PC-9 (cell line): ENCODE results near the gene SLC2A4RG. TPM values are rescaled to one million over a fixed set of nuclear protein-coding genes. Genes with fewer than 3 reads are reported as not detected.

Experiments used
- BruUV-seq: library from RNA; stranded (reverse); fragments of 400-500 nt; replicated peaks from 2 replicates; lab custom pipeline; 2021; lab: Mats Ljungman, UMichigan
- CTCF ChIA-PET: fragments of 300-600 bp; sonication (Branson Sonifier 250); formaldehyde crosslinking; loops from one replicate; lab custom pipeline; 2022; ENCODE audit warnings: antibody characterized with exemption; lab: Charles Lee
- POLR2A ChIA-PET: fragments of 300-600 bp; sonication (Branson Sonifier 250); formaldehyde crosslinking; loops from one replicate; lab custom pipeline; 2022; ENCODE audit warnings: antibody characterized with exemption; ENCODE audit not compliant: unreplicated experiment; lab: Charles Lee
- DNase-seq, 2 experiments: peaks; one replicate each; pipeline versions ENCODE4 v3.0.0 to v3.0.0-alpha.2; 2015 to 2022; ENCODE audit warnings: mixed read lengths in 1 of 2
- H2AFZ ChIP-seq: fragments of 200-600 bp; sonication (generic); 2 replicates; pipeline ENCODE4 v1.8.1; 2017; ENCODE audit warnings: antibody characterized with exemption
- H3F3A ChIP-seq: fragments of 200-600 bp; sonication (generic); 2 replicates; pipeline ENCODE4 v1.8.1; 2017; ENCODE audit warnings: antibody characterized with exemption, mild to moderate bottlenecking, low read depth; ENCODE audit not compliant: insufficient read depth
- H3K27ac ChIP-seq: fragments of 200-600 bp; sonication (generic); 2 replicates; pipeline ENCODE4 v1.6.1; 2016; ENCODE audit warnings: mixed run types
- H3K27me3 ChIP-seq: fragments of 200-600 bp; sonication (generic); 2 replicates; pipeline ENCODE4 v1.6.1; 2016; ENCODE audit warnings: low read depth, mixed run types; ENCODE audit not compliant: insufficient read depth
- H3K36me3 ChIP-seq: fragments of 200-600 bp; sonication (generic); 2 replicates; pipeline ENCODE4 v1.6.1; 2016; ENCODE audit warnings: low read depth, mixed run types
- H3K4me1 ChIP-seq: fragments of 200-600 bp; sonication (generic); replicated peaks from 2 replicates; pipeline ENCODE4 v1.6.1; 2016; ENCODE audit warnings: mixed run types; ENCODE audit not compliant: insufficient read depth
- H3K4me2 ChIP-seq: fragments of 200-600 bp; sonication (generic); 2 replicates; pipeline ENCODE4 v1.6.1; 2017; ENCODE audit warnings: mixed run types
- H3K4me3 ChIP-seq: fragments of 200-600 bp; sonication (generic); 2 replicates; pipeline ENCODE4 v1.6.1; 2016; ENCODE audit warnings: mixed run types
- H3K79me2 ChIP-seq: fragments of 200-600 bp; sonication (generic); 2 replicates; pipeline ENCODE4 v1.6.1; 2017; ENCODE audit warnings: low read depth, mixed run types
- H3K9me2 ChIP-seq: fragments of 200-600 bp; sonication (generic); 2 replicates; pipeline ENCODE4 v1.8.1; 2017; ENCODE audit warnings: mild to moderate bottlenecking; ENCODE audit not compliant: insufficient read depth
- H3K9me3 ChIP-seq: fragments of 200-600 bp; sonication (generic); 2 replicates; pipeline ENCODE4 v1.8.1; 2016; ENCODE audit warnings: low read depth; ENCODE audit not compliant: insufficient read depth
- H4K20me1 ChIP-seq: fragments of 200-600 bp; sonication (generic); 2 replicates; pipeline ENCODE4 v1.8.1; 2017; ENCODE audit not compliant: insufficient read depth
- CTCF ChIP-seq: fragments of 200-600 bp; sonication (generic); conservative IDR thresholded peaks from 2 replicates; pipeline ENCODE4 v1.6.1; 2017; ENCODE audit warnings: mixed run types, antibody characterized with exemption, mild to moderate bottlenecking, moderate library complexity
- EZH2 ChIP-seq: fragments of 200-600 bp; sonication (generic); IDR thresholded peaks from 2 replicates; pipeline ENCODE4 v1.8.0; 2017; ENCODE audit warnings: antibody characterized with exemption, low read depth
- intact Hi-C: fragments of 100-400 bp; cut with micrococcal nuclease; formaldehyde crosslinking; loops from one replicate; pipeline ENCODE4 v1.10.0; 2022; ENCODE audit not compliant: unreplicated experiment
- total RNA-seq: library from RNA; stranded (reverse); gene quantifications from 2 replicates; pipeline ENCODE4 v1.2.3, GENCODE V29; 2021

Gene SLC2A4RG
- total RNA-seq, 1 experiment from 2014 or later, result 167 TPM

GRCh38 chr20:63741676-63742380 is 2.3 kb downstream of the SLC2A4RG start:
- no peak for TF ChIP-seq EZH2
- no peak for TF ChIP-seq CTCF

GRCh38 chr20:63742381-63743024 is 2.9 kb downstream of the SLC2A4RG start:
- Histone ChIP-seq H3K9me3 (no peaks in the 10 kb centered on the region), H3F3A (peaks cover 36% of the 10 kb centered on the region), H3K27ac (no peak overlapping the region), H2AFZ (no peak overlapping the region), H3K9me2 (no peaks in the 10 kb centered on the region), H3K36me3 (no peaks in the 10 kb centered on the region), H3K4me2 (no peak overlapping the region), H3K4me3 (no peak overlapping the region), H3K4me1 (peaks cover 9% of the 10 kb centered on the region), H3K27me3 (no peaks in the 10 kb centered on the region), H4K20me1 (no peaks in the 10 kb centered on the region; the same call in 1 of the 2 replicates), H3K79me2 (peaks cover 10% of the 10 kb centered on the region; the same call in 1 of the 2 replicates)
- intact Hi-C loops, result no loop called here
- no TSS peak for BruUV-seq
- POLR2A ChIA-PET, result no interaction called here
- TF ChIP-seq CTCF, result no peak
- CTCF ChIA-PET, result interaction anchor here (0.5 kb wide), 1 partner anchor 543 kb away, joined by 3 read pairs; no protein-coding TSS in a partner anchor
- DNase-seq, result no peak

More at GRCh38 chr20:63741676-63742380, 2.3 kb downstream of the SLC2A4RG start:
- intact Hi-C loops, result loop anchor here (1.0 to 2.0 kb wide), 2 partner anchors 123 to 205 kb away; partner anchors contain the start of genes PTK6 and TPD52L2
- Histone ChIP-seq H3K36me3 (no peaks in the 10 kb centered on the region), H3K27ac (no peak overlapping the region), H3K9me2 (no peaks in the 10 kb centered on the region), H3K79me2 (peaks cover 10% of the 10 kb centered on the region; the same call in 1 of the 2 replicates), H3F3A (peaks cover 37% of the 10 kb centered on the region), H3K4me1 (peaks cover 9% of the 10 kb centered on the region), H3K4me2 (peak overlapping the region; percentile 72), H3K4me3 (peak overlapping the region; percentile 44; the same call in 1 of the 2 replicates), H2AFZ (no peak overlapping the region), H3K9me3 (no peaks in the 10 kb centered on the region), H4K20me1 (no peaks in the 10 kb centered on the region; the same call in 1 of the 2 replicates), H3K27me3 (no peaks in the 10 kb centered on the region)
- ChIA-PET CTCF (interaction anchor here (1.3 kb wide), 1 partner anchor 100 kb away, joined by 18 read pairs; no protein-coding TSS in a partner anchor), POLR2A (interaction anchor here (0.6 kb wide), 2 partner anchors 34 to 647 kb away, joined by 3 to 4 read pairs; partner anchors contain the start of genes ARFRP1 and ZGPAT)
- no peak for DNase-seq
- BruUV-seq, result no TSS peak

GRCh38 chr20:63743210-63743970 is 3.8 kb downstream of the SLC2A4RG start:
- Histone ChIP-seq H3K36me3 (no peaks in the 10 kb centered on the region), H3K9me3 (no peaks in the 10 kb centered on the region), H4K20me1 (no peaks in the 10 kb centered on the region; the same call in 1 of the 2 replicates), H3K4me2 (no peak overlapping the region), H3K79me2 (peaks cover 10% of the 10 kb centered on the region; the same call in 1 of the 2 replicates), H3K27me3 (no peaks in the 10 kb centered on the region), H3K4me1 (peaks cover 9% of the 10 kb centered on the region), H2AFZ (no peak overlapping the region), H3K9me2 (no peaks in the 10 kb centered on the region), H3F3A (peaks cover 36% of the 10 kb centered on the region), H3K27ac (no peak overlapping the region), H3K4me3 (no peak overlapping the region)
- TF ChIP-seq EZH2 (no peak), CTCF (no peak)
- ChIA-PET CTCF (interaction anchor here (0.5 kb wide), 1 partner anchor 543 kb away, joined by 3 read pairs; no protein-coding TSS in a partner anchor), POLR2A (interaction anchor here (1.0 kb wide), 1 partner anchor 56 kb away, joined by 4 read pairs; no protein-coding TSS in a partner anchor)
- no peak for DNase-seq
- BruUV-seq, result no TSS peak
- intact Hi-C loops, result no loop called here
